Ovary (tissue), 9 donors: ENCODE measurements around the gene CCDC51. TPM values are rescaled to one million over a fixed set of nuclear protein-coding genes. Genes with fewer than 3 reads are reported as not detected.
A peak's percentile ranks its signal among the peaks of the same experiment; 100 is the strongest.

Source experiments
- DNase-seq, 5 donors: peaks; one replicate each; pipeline ENCODE4 v3.0.0-alpha.2; 2019 to 2020
- H3K27ac ChIP-seq, 2 donors: fragments of 200-600 bp; one replicate each; pipeline versions ENCODE4 v1.5.1 to v1.8.0; 2019 to 2022
- H3K27me3 ChIP-seq: fragments of 200-600 bp; one replicate; pipeline ENCODE4 v1.8.0; 2022
- H3K36me3 ChIP-seq: fragments of 200-600 bp; sonication (generic); one replicate; pipeline ENCODE4 v1.5.1; 2019
- H3K4me1 ChIP-seq: one replicate; pipeline ENCODE4 v1.8.1; 2013; ENCODE audit warnings: mild to moderate bottlenecking, moderate library complexity; ENCODE audit not compliant: insufficient read depth
- H3K4me3 ChIP-seq: fragments of 200-600 bp; sonication (generic); one replicate; pipeline ENCODE4 v1.5.1; 2017
- H3K9me3 ChIP-seq, 2 donors: fragments of 200-600 bp in 1 of 2; sonication (generic) in 1 of 2; one replicate each; pipeline versions ENCODE4 v1.5.1 to v1.8.1; 2013 to 2019; ENCODE audit warnings: mild to moderate bottlenecking in 1 of 2, moderate library complexity in 1 of 2
- EP300 ChIP-seq: sonication (generic); formaldehyde crosslinking; IDR thresholded peaks from one replicate; pipeline ENCODE4 v1.6.1; 2017; ENCODE audit warnings: antibody characterized with exemption
- POLR2A ChIP-seq: fragments of 450-650 bp; IDR thresholded peaks from one replicate; pipeline ENCODE4 v1.6.1; 2017; ENCODE audit warnings: antibody characterized with exemption, mild to moderate bottlenecking, moderate library complexity
- WGBS, 3 donors: extraction: QIAGEN DNeasy Blood & Tissue Kit in 1 of 3; methylation state at CpG; one replicate each; pipeline versions ENCODE4 v1.1.5 to v1.1.7; 2013 to 2017; 5-methylcytosine and 5-hydroxymethylcytosine counted together
- intact Hi-C, 4 donors: fragments of 100-400 bp; cut with DNase I; formaldehyde crosslinking; loops; one replicate each; pipeline versions ENCODE4 v1.11.0 to v1.15.1; 2022 to 2023
- polyA plus RNA-seq, 2 donors: library from polyadenylated mRNA; stranded (reverse); fragments of 200-250 nt in 1 of 2; fragments of 350-450 nt in 1 of 2; fragmentation: Illumina TruSeq in 1 of 2; extraction: RNeasy Lipid Tissue Mini Kit (QIAGEN cat#74804) in 1 of 2; gene quantifications; one replicate each; pipeline ENCODE4 v1.2.3, GENCODE V29; 2013 to 2014
- total RNA-seq, 7 donors: library from RNA; depleted of rRNA in 2 of 7; stranded (reverse); fragments of >200 nt in 2 of 7; fragmentation: NEBNext Ultra II Directional in 3 of 7; extraction: Animal tissue kit (Norgen Biotek cat#: 25700) in 3 of 7; gene quantifications; one replicate each; pipeline versions ENCODE4 v1.1.0 to v1.2.4, GENCODE V29; 2016 to 2023
- TF ChIP-seq, protein P1 (sequence below), 3 donors: fragments of 450-650 bp in 2 of 3; fragments of 200-600 bp in 1 of 3; IDR thresholded peaks; one replicate each; pipeline versions ENCODE4 v1.5.1 to v1.8.0; 2016 to 2022; ENCODE audit warnings: antibody characterized with exemption in 3 of 3, mild to moderate bottlenecking in 1 of 3
- donor health status: DM: no; HTN: no; CAD: no; lungs with moderate emphysema.
- donor health status: DM: no; HTN: no; CAD: no.
- donor health status: Bipolar disorder and iron deficiency.
- donor health status: DM: yes; HTN: yes; CAD: no.
- donor health status: DM: no; HTN: no; CAD: no.
- donor health status: DM: yes; HTN: yes; CAD: no.

The CCDC51 gene
- total and polyA plus RNA-seq, 9 donors, result 6.3 to 9.9 (median 7.7) TPM

DNA sequence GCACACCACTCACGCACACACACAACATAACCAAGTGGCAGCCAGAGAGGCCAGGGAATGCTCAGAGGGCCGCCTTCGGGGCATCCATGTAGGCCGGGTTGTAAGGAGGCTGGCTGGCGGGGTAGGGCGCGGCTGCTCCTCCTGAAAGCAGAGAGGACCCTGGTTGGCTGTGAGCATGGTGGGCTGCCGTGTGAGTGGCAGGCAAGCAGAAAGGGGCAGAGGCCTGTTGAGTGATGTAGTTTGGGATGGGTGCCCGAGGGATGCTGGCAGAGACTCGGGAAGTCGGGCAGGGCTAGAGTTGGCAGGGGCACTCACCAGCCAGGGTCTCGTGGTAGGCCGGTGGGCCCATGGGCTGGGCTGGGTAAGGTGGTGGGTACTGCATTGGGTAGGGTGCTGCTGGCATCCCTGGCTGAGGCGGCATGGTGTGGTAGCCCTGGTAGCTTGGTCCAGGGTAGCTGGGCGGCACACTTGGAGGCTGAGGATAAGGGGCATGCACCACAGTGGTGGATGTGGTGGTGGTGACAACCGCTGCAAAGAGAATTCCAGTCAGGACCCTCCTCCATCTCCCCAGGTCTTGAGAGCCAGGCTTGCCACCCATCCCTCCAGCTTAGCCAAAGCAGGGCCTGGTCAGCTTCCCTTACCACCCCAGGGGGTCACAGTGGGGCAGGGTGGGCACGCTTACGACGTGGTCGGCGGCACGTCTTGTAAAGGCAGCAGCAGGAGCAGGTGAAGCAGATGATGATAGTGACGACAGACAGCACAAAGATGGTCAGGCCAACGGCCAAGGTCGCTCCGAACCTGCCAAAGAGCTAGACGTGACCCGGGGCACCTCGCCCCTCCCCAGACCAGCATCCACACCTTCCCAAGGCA, 29.4 kb upstream of the CCDC51 start:
- intact Hi-C loops, result loop anchor here in 1 of 4 donors (10.0 kb wide), 1 partner anchor 216 kb away; the partner anchor contains the start of gene NCKIPSD
- no peaks in the 10 kb centered on the region for H3K27me3 ChIP-seq
- DNase-seq, result no peak
- no peak overlapping the region for H3K27ac ChIP-seq
- WGBS, 3 donors, result 77 to 79% (median 78%) methylated on average over 29 of the region's 29 CpGs
- TF ChIP-seq, protein P1, sequence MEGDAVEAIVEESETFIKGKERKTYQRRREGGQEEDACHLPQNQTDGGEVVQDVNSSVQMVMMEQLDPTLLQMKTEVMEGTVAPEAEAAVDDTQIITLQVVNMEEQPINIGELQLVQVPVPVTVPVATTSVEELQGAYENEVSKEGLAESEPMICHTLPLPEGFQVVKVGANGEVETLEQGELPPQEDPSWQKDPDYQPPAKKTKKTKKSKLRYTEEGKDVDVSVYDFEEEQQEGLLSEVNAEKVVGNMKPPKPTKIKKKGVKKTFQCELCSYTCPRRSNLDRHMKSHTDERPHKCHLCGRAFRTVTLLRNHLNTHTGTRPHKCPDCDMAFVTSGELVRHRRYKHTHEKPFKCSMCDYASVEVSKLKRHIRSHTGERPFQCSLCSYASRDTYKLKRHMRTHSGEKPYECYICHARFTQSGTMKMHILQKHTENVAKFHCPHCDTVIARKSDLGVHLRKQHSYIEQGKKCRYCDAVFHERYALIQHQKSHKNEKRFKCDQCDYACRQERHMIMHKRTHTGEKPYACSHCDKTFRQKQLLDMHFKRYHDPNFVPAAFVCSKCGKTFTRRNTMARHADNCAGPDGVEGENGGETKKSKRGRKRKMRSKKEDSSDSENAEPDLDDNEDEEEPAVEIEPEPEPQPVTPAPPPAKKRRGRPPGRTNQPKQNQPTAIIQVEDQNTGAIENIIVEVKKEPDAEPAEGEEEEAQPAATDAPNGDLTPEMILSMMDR (IDR thresholded peaks at IDR 0.05), result no peak
- TF ChIP-seq EP300 (no peak), POLR2A (no peak)
- H3K9me3 ChIP-seq, result no peaks in the 10 kb centered on the region
- H3K4me3 ChIP-seq, result no peak overlapping the region
- no peaks in the 10 kb centered on the region for H3K36me3 ChIP-seq
- peaks cover 25% of the 10 kb centered on the region for H3K4me1 ChIP-seq

DNA sequence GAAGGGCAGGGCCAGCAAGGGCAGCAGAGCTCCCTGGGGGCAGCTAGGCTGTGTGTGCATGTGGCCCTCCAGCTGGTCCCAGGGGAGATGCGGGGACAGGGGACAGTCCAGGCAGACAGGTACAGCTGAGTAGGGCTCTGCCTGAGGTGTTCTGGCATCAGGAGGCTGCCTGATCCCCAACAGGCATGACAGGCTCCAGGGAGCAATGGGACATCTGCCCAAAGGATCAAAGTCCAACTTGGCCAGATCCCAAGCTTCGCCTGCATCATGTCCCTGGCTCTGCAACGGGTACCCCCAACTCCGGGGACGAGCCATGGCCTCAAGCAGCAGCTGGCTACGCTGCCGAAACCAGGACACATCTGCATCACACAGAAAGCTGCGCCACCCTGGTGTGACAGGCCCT, 28.4 kb upstream of the CCDC51 start:
- no peak for DNase-seq
- TF ChIP-seq, protein P1 (IDR thresholded peaks at IDR 0.05), result no peak
- TF ChIP-seq POLR2A, result no peak
- TF ChIP-seq EP300, result no peak
- H3K27ac ChIP-seq, result no peak overlapping the region
- H3K9me3 ChIP-seq, result no peaks in the 10 kb centered on the region
- intact Hi-C loops, result loop anchor here in 1 of 4 donors (10.0 kb wide), 1 partner anchor 216 kb away; the partner anchor contains the start of gene NCKIPSD
- no peaks in the 10 kb centered on the region for H3K27me3 ChIP-seq
- no peaks in the 10 kb centered on the region for H3K36me3 ChIP-seq
- no peak overlapping the region for H3K4me3 ChIP-seq
- H3K4me1 ChIP-seq, result peaks cover 25% of the 10 kb centered on the region
- 64 to 95% (median 73%) methylated on average over 6 to 8 of the region's 8 CpGs for WGBS, 3 donors

DNA sequence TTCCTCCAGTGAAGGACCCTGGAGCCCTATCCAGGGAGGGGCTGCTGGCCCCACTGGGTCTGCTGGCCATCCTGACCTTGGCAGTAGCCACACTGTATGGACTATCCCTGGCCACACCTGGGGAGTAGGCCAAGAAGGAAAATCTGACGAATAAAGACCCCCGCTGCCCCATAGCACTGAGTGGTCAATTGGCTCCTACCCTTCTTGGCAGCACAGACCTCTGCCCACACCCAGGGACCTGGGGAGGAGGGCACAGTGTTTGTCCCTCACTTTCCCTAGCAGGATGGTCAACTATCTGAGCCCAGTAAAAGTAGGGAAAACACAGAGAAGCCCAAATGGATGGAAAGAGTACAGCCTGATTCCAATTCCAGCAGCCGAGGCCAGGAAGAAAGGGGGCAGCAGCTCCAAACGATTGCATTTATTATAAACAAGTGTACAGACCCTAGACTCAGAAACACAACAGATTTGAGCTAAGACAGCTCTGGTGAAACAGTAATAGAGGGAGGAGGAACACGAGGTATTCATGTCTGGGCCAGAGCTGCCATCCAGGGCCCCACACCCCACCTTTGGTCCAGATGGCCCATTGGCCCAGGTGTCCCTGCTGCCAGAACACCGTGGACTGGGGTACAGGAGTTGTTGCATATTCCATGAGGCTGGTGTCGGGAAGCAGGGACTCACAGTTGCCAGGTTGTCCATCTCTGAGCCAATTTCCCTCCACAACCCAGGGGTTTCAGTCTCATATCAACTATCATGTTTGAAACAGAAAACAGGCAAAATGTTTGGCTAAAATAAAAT, 27.8 kb upstream of the CCDC51 start:
- no peak overlapping the region for H3K4me3 ChIP-seq
- 46 to 64% (median 57%) methylated on average over 7 of the region's 7 CpGs for WGBS, 3 donors
- no peaks in the 10 kb centered on the region for H3K27me3 ChIP-seq
- intact Hi-C loops, result loop anchor here in 1 of 4 donors (10.0 kb wide), 1 partner anchor 217 kb away; the partner anchor contains the start of gene NCKIPSD
- TF ChIP-seq, protein P1 (IDR thresholded peaks at IDR 0.05), result no peak
- no peak for TF ChIP-seq POLR2A
- no peak for TF ChIP-seq EP300
- H3K36me3 ChIP-seq, result no peaks in the 10 kb centered on the region
- H3K9me3 ChIP-seq, result no peaks in the 10 kb centered on the region
- DNase-seq, result no peak
- H3K4me1 ChIP-seq, result peaks cover 25% of the 10 kb centered on the region
- peak overlapping the region; percentile 98 to 100 for H3K27ac ChIP-seq

DNA sequence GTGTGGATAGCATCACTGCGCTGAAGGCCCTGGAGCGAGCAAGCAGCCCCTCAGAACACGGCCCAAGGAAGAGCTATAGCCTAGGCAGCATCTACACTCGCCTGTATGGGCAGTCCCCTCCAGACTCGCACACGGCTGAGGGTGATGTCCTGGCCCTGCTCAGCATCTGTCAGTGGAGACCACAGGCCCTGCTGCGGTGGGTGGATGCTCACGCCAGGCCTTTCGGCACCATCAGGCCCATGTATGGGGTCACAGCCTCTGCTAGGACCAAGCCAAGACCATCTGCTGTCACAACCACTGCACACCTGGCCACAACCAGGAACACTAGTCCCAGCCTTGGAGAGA, 27.2 kb upstream of the CCDC51 start:
- Histone ChIP-seq H3K9me3 (no peaks in the 10 kb centered on the region), H3K4me1 (peaks cover 25% of the 10 kb centered on the region), H3K27ac (peak overlapping the region; percentile 98 to 100), H3K27me3 (no peaks in the 10 kb centered on the region), H3K36me3 (no peaks in the 10 kb centered on the region), H3K4me3 (peak overlapping the region; percentile 48)
- 46 to 62% (median 53%) methylated on average over 9 of the region's 9 CpGs for WGBS, 3 donors
- TF ChIP-seq EP300 (no peak), POLR2A (no peak)
- TF ChIP-seq, protein P1 (IDR thresholded peaks at IDR 0.05), result no peak
- intact Hi-C loops, result loop anchor here in 1 of 4 donors (10.0 kb wide), 1 partner anchor 218 kb away; the partner anchor contains the start of gene NCKIPSD
- DNase-seq, result no peak
